DOHH2 (cell line): Measurements from ENCODE around the gene MXD3.

Source experiments
- CTCF ChIP-seq: fragments of 200-600 bp; sonication (generic); IDR thresholded peaks from one replicate; pipeline ENCODE4 v1.5.1; 2014; ENCODE audit warnings: antibody characterized with exemption, mild to moderate bottlenecking, low read depth, low read length; ENCODE audit not compliant: poor library complexity, severe bottlenecking
- EZH2phosphoT487 ChIP-seq: fragments of 200-600 bp; sonication (generic); IDR thresholded peaks from 2 replicates; pipeline ENCODE4 v1.6.1; 2017; ENCODE audit warnings: borderline replicate concordance, mild to moderate bottlenecking, antibody characterized with exemption, low read length, moderate library complexity, mixed read lengths

- no peak for TF ChIP-seq CTCF
- no peak for TF ChIP-seq EZH2phosphoT487
Measured at GRCh38 chr5:177350776-177351391, 39.2 kb upstream of the MXD3 start.
